Type B pancreatic cell (in vitro differentiated cells): ENCODE data around the gene TCF4. TPM values are rescaled to one million over a fixed set of nuclear protein-coding genes. Genes with fewer than 3 reads are reported as not detected.

ENCODE experiments used
- DNase-seq: peaks from one replicate; pipeline ENCODE4 v3.0.0; 2021; ENCODE audit warnings: mixed read lengths; ENCODE audit not compliant: unreplicated experiment; ENCODE audit errors: extremely low spot score
- H3K27ac Mint-ChIP-seq: 2 replicates; pipeline ENCODE4 v1.8.0; 2021; ENCODE audit warnings: mild to moderate bottlenecking, mixed read lengths
- H3K27me3 Mint-ChIP-seq: 2 replicates; pipeline ENCODE4 v1.8.0; 2021; ENCODE audit warnings: mixed read lengths
- H3K36me3 Mint-ChIP-seq: 2 replicates; pipeline ENCODE4 v1.8.0; 2021; ENCODE audit warnings: mixed read lengths
- H3K4me1 Mint-ChIP-seq: one replicate; pipeline ENCODE4 v1.8.0; 2021; ENCODE audit warnings: mixed read lengths; ENCODE audit not compliant: unreplicated experiment
- H3K4me3 Mint-ChIP-seq: 2 replicates; pipeline ENCODE4 v1.8.0; 2021; ENCODE audit warnings: mild to moderate bottlenecking, mixed read lengths
- H3K9me3 Mint-ChIP-seq: 2 replicates; pipeline ENCODE4 v1.8.0; 2021; ENCODE audit warnings: mixed read lengths
- total RNA-seq: library from RNA; stranded (reverse); gene quantifications from 2 replicates; pipeline ENCODE4 v1.2.1, GENCODE V29; 2021; ENCODE audit warnings: low replicate concordance
- TF ChIP-seq, protein P1 (sequence below): fragments of 200-600 bp; sonication (generic); conservative IDR thresholded peaks from 2 replicates; pipeline ENCODE4 v1.5.0; 2021; ENCODE audit warnings: antibody characterized with exemption, mild to moderate bottlenecking

The TCF4 gene
- total RNA-seq, 1 donor from 2014 or later = 189 TPM

- TF ChIP-seq, protein P1, sequence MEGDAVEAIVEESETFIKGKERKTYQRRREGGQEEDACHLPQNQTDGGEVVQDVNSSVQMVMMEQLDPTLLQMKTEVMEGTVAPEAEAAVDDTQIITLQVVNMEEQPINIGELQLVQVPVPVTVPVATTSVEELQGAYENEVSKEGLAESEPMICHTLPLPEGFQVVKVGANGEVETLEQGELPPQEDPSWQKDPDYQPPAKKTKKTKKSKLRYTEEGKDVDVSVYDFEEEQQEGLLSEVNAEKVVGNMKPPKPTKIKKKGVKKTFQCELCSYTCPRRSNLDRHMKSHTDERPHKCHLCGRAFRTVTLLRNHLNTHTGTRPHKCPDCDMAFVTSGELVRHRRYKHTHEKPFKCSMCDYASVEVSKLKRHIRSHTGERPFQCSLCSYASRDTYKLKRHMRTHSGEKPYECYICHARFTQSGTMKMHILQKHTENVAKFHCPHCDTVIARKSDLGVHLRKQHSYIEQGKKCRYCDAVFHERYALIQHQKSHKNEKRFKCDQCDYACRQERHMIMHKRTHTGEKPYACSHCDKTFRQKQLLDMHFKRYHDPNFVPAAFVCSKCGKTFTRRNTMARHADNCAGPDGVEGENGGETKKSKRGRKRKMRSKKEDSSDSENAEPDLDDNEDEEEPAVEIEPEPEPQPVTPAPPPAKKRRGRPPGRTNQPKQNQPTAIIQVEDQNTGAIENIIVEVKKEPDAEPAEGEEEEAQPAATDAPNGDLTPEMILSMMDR = no peak
- no peak for DNase-seq
- Mint-ChIP-seq H3K4me1 (peaks cover 22% of the 10 kb centered on the region), H3K9me3 (peaks cover 11% of the 10 kb centered on the region), H3K27ac (no peak overlapping the region), H3K27me3 (no peaks in the 10 kb centered on the region), H3K4me3 (no peak overlapping the region), H3K36me3 (peaks cover 20% of the 10 kb centered on the region)
These were observed 143.5 kb downstream of the TCF4 start for GRCh38 chr18:55444536-55444935.

DNA sequence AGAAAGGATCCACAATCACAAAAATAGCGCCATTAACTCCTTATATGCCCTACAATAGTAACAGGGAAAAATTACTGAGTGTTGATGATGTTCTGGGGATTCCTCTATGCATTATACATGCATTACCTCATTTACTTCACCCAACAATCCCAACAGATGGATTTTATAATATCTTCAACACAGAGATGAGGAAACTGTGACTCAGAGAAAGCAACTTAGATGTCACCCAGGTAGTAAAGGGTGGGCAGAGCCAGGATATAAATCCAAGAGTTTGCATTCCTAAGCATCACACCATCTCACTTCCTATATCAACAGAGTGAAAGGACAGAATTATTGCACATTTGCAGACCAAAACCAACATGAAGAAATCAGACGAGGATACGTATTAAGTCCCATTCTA lies 144.2 kb downstream of the TCF4 start:
- no peak overlapping the region for H3K4me3 Mint-ChIP-seq
- peaks cover 20% of the 10 kb centered on the region for H3K36me3 Mint-ChIP-seq
- peaks cover 29% of the 10 kb centered on the region for H3K4me1 Mint-ChIP-seq
- peaks cover 11% of the 10 kb centered on the region for H3K9me3 Mint-ChIP-seq
- H3K27me3 Mint-ChIP-seq = no peaks in the 10 kb centered on the region
- TF ChIP-seq, protein P1 = no peak
- no peak for DNase-seq
- H3K27ac Mint-ChIP-seq = no peak overlapping the region

GRCh38 chr18:55442561-55442960 lies 145.4 kb downstream of the TCF4 start:
- no peaks in the 10 kb centered on the region for H3K27me3 Mint-ChIP-seq
- H3K4me3 Mint-ChIP-seq = no peak overlapping the region
- H3K27ac Mint-ChIP-seq = no peak overlapping the region
- H3K36me3 Mint-ChIP-seq = peaks cover 24% of the 10 kb centered on the region
- peaks cover 28% of the 10 kb centered on the region for H3K4me1 Mint-ChIP-seq
- peaks cover 11% of the 10 kb centered on the region for H3K9me3 Mint-ChIP-seq
- TF ChIP-seq, protein P1 = no peak
- DNase-seq = no peak

GRCh38 chr18:55440988-55441387 lies 147.0 kb downstream of the TCF4 start:
- H3K36me3 Mint-ChIP-seq = peaks cover 24% of the 10 kb centered on the region
- no peak for DNase-seq
- H3K27me3 Mint-ChIP-seq = no peaks in the 10 kb centered on the region
- TF ChIP-seq, protein P1 = no peak
- H3K4me3 Mint-ChIP-seq = no peak overlapping the region
- H3K4me1 Mint-ChIP-seq = peaks cover 28% of the 10 kb centered on the region
- H3K27ac Mint-ChIP-seq = no peak overlapping the region
- peaks cover 11% of the 10 kb centered on the region for H3K9me3 Mint-ChIP-seq

DNA sequence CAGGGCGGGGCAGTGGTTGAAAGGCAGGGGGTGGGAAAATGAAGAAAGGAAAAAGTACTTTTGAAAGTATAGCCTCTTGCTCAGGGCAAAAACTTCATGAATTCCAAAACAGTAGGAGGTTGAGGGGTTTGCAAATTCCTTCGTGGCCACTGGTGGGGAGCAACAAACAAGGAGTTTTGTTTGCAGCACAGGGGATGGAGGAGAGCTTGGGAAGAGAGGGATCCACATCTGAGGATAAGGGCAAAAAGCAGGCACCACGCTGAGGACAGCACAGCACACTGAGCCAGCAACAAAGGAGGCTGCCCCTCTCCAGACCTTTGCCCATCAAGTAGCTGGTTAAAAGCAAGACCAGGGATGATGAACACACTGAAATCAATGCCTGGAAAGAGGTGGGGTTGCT lies 148.9 kb downstream of the TCF4 start:
- Mint-ChIP-seq H3K9me3 (peaks cover 10% of the 10 kb centered on the region), H3K36me3 (peaks cover 16% of the 10 kb centered on the region), H3K4me1 (peaks cover 28% of the 10 kb centered on the region), H3K27ac (peak overlapping the region; percentile 6), H3K4me3 (no peak overlapping the region), H3K27me3 (no peaks in the 10 kb centered on the region)
- TF ChIP-seq, protein P1 = no peak
- DNase-seq = no peak

- no peak for DNase-seq
- Mint-ChIP-seq H3K36me3 (peaks cover 16% of the 10 kb centered on the region), H3K4me3 (no peak overlapping the region), H3K27ac (no peak overlapping the region), H3K9me3 (peaks cover 5% of the 10 kb centered on the region), H3K27me3 (no peaks in the 10 kb centered on the region), H3K4me1 (peaks cover 31% of the 10 kb centered on the region)
- TF ChIP-seq, protein P1 = no peak
These were observed 152.4 kb downstream of the TCF4 start for GRCh38 chr18:55435592-55435991.
